ENCODE measurements around the gene TMEM182.
A peak's percentile ranks its signal among the peaks of the same experiment; 100 is the strongest.

TMEM182 gene

DNA sequence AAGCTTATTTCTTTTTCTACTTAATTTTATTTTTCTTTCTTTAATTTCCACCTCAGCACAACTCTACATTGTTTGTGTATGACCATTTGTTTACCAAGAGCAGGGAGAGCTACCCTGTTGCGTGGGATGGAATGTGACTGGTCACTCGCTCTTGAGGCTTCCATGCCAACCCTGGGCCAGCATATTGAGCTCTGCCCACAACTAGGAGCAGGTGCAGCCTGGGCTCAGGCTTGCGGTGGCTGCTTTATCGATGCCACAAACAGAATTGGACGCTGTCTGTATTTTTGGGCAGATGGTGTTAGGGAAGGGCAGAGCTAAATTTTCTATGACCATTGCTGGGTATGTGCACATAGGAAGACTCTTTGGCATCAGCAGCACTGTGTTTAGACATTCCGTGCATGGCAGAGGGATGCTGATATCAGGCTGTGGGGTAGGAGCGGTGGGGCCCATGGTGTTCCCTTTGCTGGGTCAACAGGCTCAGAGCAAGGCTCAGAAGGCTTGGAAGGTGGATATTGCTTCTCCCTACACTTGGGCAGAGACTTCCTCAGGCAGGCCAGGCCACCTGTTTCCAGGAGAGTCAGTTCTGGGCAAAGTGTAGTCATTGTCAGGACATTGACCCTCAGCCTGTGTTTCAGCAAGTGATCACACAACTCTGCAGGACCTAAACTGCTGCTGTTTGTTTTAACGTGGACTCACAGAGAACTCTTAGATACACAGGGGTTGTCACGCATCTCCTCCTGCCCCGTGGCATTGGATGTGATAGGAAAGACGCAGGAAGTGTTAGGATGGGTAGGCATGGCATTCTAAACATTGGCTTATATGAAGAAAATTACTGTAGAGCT, 40.2 kb downstream of the TMEM182 start:
- DNase-seq: no peak

DNA sequence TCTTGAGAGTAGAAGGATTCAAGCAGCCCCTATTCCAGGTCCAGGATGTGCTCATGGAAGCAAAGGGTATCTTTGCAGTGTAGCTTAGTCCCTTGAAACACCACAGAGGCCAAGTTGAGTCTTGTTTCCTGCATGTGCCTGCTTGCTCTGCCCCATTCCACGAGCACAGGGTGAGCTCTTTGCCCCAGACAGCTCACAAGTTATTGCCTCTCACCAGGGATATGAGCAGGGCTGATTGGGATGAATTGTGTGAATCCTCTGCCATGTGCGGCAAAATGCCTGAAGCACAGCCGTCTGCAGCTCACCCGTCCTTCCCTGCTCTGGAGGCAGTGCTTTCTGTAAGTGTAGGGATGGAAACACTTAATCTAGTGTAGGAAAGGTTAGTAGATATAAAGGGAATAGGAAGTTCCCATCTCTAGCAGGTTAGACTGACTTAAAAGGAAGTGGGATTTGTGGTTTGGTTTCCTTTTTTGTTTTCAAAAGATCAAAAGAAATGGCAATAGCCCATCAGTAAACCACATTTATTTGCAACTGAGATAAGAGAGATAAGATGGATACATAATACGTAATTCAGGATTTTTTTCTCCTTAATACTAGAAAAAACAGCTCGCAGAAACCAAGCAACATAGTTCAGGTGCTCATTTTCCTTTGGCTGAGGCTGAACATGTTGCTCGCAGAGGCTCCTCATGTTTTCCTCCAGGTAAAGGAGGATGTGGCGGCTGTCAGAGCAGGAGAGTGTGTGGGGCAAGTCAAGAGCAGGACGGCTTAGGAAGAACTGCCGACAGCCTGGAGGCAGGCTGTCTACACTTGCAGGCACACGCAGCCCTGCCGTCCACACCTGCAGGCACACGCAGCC, 41.4 kb downstream of the TMEM182 start:
- DNase-seq: no peak

GRCh38 chr2:102803897-102804217, 42.0 kb downstream of the TMEM182 start:
- no peak for DNase-seq

DNA sequence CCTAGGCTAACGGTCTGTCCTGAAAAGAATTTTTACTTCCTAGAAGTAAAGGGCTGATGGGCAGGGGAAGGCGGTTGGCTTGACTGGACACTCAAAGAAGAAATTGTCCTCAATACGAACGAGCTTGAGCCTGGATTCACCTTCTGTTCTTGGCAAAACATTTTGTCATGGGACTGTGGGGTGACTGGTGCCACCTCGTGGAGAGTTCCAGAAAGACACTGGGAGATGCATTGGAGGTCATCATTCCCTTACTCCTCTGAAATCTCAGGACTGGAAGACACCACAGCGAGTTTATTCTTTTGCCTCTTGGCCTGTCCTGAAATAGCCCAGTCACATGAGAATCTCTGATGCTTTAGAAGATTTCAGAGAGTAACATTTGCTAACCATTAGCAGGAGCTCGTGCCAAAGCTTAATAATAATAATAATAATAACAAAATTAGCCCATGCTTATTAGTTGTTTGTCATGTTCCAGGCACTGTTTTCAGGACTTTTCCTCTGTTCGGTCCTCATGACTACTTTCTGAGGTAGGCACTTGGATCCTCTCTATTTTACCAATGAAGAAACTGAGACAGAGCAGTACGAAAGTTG, 44.5 kb downstream of the TMEM182 start:
- peak; percentile 82 for DNase-seq

DNA sequence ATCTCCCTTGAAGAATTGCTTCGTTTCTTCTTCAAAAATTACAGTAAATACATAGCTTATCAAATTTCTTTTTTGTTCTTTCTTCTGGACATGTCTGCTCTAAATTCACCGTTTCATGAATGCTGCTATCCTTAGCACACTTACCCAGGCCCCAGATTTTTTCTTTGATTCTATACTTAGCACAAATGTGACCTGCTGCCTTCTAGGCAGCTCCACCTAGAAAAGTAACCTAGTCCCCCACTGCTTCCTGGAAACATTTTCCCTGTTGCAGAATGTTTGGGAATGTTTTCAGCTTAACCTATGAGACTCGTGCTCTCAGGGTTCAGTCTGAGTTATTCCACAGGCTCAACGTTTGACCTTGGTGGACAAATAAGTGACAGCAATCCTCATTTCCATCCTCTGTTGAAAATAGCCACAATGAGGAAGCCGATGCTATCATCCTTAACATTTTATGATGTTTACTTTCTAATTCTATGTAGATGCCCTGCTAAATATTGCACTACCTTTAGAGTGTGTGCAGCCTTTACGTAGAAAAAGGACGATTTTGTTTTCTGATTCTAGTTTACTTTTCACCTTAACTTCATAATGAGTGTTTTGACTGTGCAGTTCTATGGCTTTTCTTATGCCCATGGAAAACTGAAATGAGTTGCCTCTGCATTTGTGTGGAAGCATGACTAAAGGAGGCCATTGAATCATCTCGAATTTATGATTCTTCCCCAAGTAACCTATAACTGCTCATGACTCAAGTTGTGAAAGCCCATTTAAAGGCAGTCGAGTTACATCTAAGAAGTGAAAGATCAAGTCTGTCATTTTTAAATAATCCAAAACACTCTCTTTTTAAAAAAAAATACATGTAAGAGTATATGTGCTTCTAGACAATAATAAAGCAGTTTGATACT, 47.7 kb downstream of the TMEM182 start:
- no peak for DNase-seq

DNA sequence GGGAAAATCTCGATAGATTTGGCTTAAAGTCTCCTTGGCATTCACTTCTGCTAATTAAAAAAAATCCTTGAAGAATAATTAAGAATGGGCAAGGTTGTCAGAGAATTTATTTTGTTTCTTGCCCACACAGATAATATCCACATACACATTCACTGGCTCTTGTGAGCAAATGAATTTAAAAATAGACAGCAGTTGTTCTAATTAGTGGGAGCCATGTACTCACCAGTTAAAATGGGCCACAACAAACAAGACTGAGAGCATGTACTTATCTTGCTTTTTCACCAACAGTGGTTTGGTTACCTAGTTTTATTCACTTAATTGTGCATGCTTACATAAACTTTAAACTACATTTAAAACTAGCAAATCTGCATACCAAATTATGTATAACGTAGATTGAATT, 53.5 kb downstream of the TMEM182 start:
- DNase-seq: no peak

DNA sequence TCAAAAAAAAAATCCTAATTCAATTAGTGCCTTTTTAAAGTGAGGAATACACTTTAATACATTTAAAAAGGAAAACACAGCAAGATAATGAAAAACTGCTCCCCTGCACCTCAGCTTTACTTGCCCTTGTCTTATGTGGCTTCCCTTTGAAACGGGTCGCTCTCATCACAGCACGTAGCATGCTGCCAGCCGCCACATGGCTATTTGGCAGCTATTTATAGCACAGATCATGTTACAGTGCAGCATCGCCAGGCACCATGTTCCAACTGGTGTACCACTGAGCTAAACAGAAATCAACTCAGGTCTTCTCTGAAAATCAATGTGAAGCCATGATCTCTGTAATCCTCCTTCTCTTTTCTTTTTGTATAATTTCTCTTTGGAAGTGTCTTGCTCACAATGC, 65.1 kb downstream of the TMEM182 start:
- peak; percentile 78 for DNase-seq

DNA sequence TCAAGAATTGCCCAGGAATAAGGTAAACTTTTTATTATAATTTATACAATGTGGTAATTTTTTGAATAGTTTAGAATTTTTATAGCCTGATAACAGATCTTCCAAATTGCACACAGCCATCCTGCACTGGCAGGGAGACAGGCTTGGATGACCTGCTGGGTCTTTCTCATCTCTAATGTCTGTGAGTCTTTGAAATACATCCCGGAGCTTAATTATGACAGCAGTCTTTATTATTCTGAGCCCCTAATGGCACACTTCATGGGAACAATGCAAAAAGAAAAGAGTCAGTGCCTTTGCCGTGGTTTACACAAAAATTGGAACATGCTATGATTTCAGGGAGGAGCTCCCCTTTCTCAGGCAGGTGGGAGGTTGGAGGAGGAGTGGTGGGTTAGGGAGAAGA, 71.0 kb downstream of the TMEM182 start:
- DNase-seq: no peak

DNA sequence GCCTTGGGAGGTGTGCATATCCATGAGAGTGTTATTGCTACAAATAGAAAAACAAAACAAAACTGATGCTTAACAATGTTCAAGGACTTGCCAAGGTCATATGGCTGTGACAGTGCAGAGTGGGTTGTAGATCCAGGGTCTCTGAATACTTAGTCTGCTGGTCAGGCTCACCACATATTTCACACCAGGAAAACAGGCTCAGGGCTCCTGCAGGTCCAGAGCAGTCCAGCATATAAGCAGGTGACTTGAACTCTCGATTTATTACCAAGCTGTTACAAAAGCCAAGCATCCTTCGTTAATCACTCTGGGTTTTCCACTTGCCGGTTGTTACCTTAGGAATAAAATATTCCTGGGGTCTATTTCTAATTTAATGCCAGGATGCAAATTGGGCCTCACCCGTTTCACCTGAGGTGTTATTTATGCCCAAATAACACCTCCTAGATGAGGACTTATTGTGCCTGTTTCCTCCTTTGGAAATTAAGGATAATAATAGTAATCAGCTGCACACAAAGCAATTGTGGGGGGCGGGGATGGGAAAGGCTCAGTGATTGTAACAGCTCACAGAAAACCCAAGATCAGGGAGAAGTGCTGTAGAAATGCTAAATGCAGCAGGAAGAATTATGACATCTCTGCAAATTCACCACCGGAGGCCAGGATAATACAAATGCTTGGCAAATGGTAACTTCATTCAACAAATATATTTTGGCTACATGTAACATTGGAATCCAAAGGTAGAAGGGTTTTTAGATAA, 72.9 kb downstream of the TMEM182 start:
- no peak for DNase-seq

- no peak for DNase-seq
Observed at GRCh38 chr2:102837626-102838198, 75.9 kb downstream of the TMEM182 start.

- peak; percentile 88 for DNase-seq
Observed at GRCh38 chr2:102839668-102840388, 78.0 kb downstream of the TMEM182 start.

- peak; percentile 79 for DNase-seq
Observed at GRCh38 chr2:102841107-102841840, 79.4 kb downstream of the TMEM182 start.

GRCh38 chr2:102843764-102844443, 82.1 kb downstream of the TMEM182 start:
- DNase-seq: no peak

GRCh38 chr2:102844911-102845310, 83.1 kb downstream of the TMEM182 start:
- DNase-seq: no peak

GRCh38 chr2:102848366-102848839, 86.6 kb downstream of the TMEM182 start:
- peak; percentile 91 for DNase-seq

DNA sequence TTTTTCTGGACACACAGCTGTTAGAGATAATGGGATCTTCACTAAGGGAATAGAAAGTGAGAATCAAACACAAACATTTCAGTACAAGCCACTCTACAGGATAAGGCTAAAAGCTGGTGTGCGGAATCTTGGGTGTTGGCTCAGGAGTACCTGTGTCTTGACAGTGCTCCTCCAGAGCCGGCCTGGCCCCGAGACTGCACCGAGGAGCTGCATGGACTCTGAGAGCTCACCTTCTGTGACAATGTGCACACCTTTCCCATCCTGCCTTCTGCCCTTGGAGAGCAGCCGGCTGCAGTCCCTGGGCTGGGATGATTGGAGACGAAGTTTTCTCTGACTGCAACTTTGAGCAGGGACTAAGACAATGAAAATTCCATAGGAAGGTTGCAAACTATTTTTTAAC, 89.1 kb downstream of the TMEM182 start:
- no peak for DNase-seq

GRCh38 chr2:102852867-102853266, 91.0 kb downstream of the TMEM182 start:
- DNase-seq: no peak

Measured in eye (tissue), 1 donor.